HCT116 (cell line): Measurements from ENCODE around the gene KRTAP9-7. TPM values are rescaled to one million over a fixed set of nuclear protein-coding genes. Genes with fewer than 3 reads are reported as not detected.

ENCODE experiments used
- ATAC-seq: fragments of 200-7000 bp; cut with Tn5 transposase; 2 replicates; pipeline ENCODE4 v1.9.1; 2020; ENCODE audit warnings: mild to moderate bottlenecking, moderate library complexity
- BruUV-seq: library from RNA; stranded (reverse); fragments of 400-500 nt; replicated peaks from 2 replicates; lab custom pipeline; 2021; lab: Mats Ljungman, UMichigan
- CTCF ChIA-PET: fragments of 300-600 bp; sonication (Branson Sonifier 250); formaldehyde crosslinking; loops from one replicate; lab custom pipeline; 2021; ENCODE audit warnings: antibody characterized with exemption; lab: Charles Lee
- POLR2A ChIA-PET: fragments of 300-600, 350-600 bp; sonication (Branson Sonifier 250); formaldehyde crosslinking; loops from one replicate; lab custom pipeline; 2021; ENCODE audit warnings: antibody characterized with exemption; lab: Charles Lee
- RAD21 ChIA-PET, 2 experiments: fragments of 300-600 bp; sonication (Branson Sonifier 250); formaldehyde crosslinking; loops; one replicate each; lab custom pipeline; 2023; ENCODE audit warnings: low total read pairs in 2 of 2; ENCODE audit not compliant: uncharacterized antibody in 2 of 2, unreplicated experiment in 2 of 2, low non-redundant PET in 1 of 2; lab: Charles Lee
- DNase-seq: peaks from one replicate; pipeline ENCODE4 v3.0.0-alpha.2; 2010; ENCODE audit warnings: low read depth, low spot score
- H2AFZ ChIP-seq: fragments of 200-600 bp; shearing (Covaris generic), sonication (generic); 2 replicates; pipeline ENCODE4 v1.6.1; 2017; ENCODE audit warnings: low read depth, mixed run types, mixed read lengths, antibody characterized with exemption, low read length; ENCODE audit not compliant: poor library complexity, severe bottlenecking
- H3K27ac ChIP-seq: 2 replicates; pipeline ENCODE4 v1.5.1; 2012; ENCODE audit warnings: low read depth, low read length
- H3K27me3 ChIP-seq: fragments of 200-600 bp; sonication (generic); 2 replicates; pipeline ENCODE4 v1.6.1; 2016; ENCODE audit warnings: mixed run types, low read length, mixed read lengths; ENCODE audit not compliant: insufficient read depth
- H3K36me3 ChIP-seq, 2 experiments: fragments of 200-500 bp in 1 of 2; fragments of 200-600 bp in 1 of 2; sonication (Bioruptor generic) in 1 of 2; sonication (generic) in 1 of 2; 2 replicates each; pipeline versions ENCODE4 v1.5.1 to v1.6.1; 2014 to 2016; ENCODE audit warnings: low read length in 2 of 2, inconsistent platforms in 1 of 2, mixed read lengths in 1 of 2, mixed run types in 1 of 2; ENCODE audit not compliant: insufficient read depth in 2 of 2, control insufficient read depth in 1 of 2
- H3K4me1 ChIP-seq, 2 experiments: fragments of 200-600 bp in 1 of 2; sonication (generic) in 1 of 2; 2 replicates each; pipeline versions ENCODE4 v1.5.1 to v1.6.1; 2012 to 2017; ENCODE audit warnings: low read length in 2 of 2, inconsistent platforms in 1 of 2, mild to moderate bottlenecking in 1 of 2, mixed read lengths in 1 of 2, mixed run types in 1 of 2, moderate library complexity in 1 of 2; ENCODE audit not compliant: insufficient read depth in 2 of 2, control insufficient read depth in 1 of 2
- H3K4me2 ChIP-seq: fragments of 200-600 bp; sonication (generic); 2 replicates; pipeline ENCODE4 v1.6.1; 2017; ENCODE audit warnings: mixed run types, low read length, mixed read lengths
- H3K4me3 ChIP-seq, 2 experiments: fragments of 200-600 bp in 1 of 2; sonication (generic) in 1 of 2; replicated peaks in 1 of 2; 2 replicates each; pipeline ENCODE4 v1.5.1; 2011 to 2016; ENCODE audit warnings: low read length in 2 of 2, control low read depth in 1 of 2, low read depth in 1 of 2, mild to moderate bottlenecking in 1 of 2, mixed read lengths in 1 of 2, mixed run types in 1 of 2
- H3K79me2 ChIP-seq: fragments of 200-600 bp; sonication (generic); 2 replicates; pipeline ENCODE4 v1.6.1; 2017; ENCODE audit warnings: mild to moderate bottlenecking, mixed run types, low read length, moderate library complexity, mixed read lengths; ENCODE audit not compliant: insufficient read depth
- H3K9ac ChIP-seq: fragments of 200-600 bp; sonication (generic); 2 replicates; pipeline ENCODE4 v1.6.1; 2016; ENCODE audit warnings: low read length, mixed read lengths
- H3K9me2 ChIP-seq: fragments of 200-600 bp; sonication (generic), shearing (Covaris generic); 2 replicates; pipeline ENCODE4 v1.6.1; 2017; ENCODE audit warnings: mixed run types, mild to moderate bottlenecking, moderate library complexity; ENCODE audit not compliant: insufficient read depth
- H3K9me3 ChIP-seq, 2 experiments: fragments of 200-500 bp in 1 of 2; fragments of 200-600 bp in 1 of 2; sonication (Bioruptor generic) in 1 of 2; sonication (generic) in 1 of 2; 2 replicates each; pipeline ENCODE4 v1.6.1; 2014 to 2017; ENCODE audit warnings: low read length in 2 of 2, mixed read lengths in 2 of 2, inconsistent platforms in 1 of 2, low read depth in 1 of 2, mild to moderate bottlenecking in 1 of 2, mixed run types in 1 of 2, moderate library complexity in 1 of 2; ENCODE audit not compliant: control insufficient read depth in 1 of 2, insufficient read depth in 1 of 2
- H4K20me1 ChIP-seq: fragments of 200-600 bp; sonication (generic), shearing (Covaris generic); 2 replicates; pipeline ENCODE4 v1.6.1; 2017; ENCODE audit warnings: mixed run types, mild to moderate bottlenecking, moderate library complexity; ENCODE audit not compliant: insufficient read depth
- ATF3 ChIP-seq: IDR thresholded peaks from 2 replicates; pipeline ENCODE4 v1.6.1; 2012
- CBX3 ChIP-seq: IDR thresholded peaks from 2 replicates; pipeline ENCODE4 v1.6.1; 2012; ENCODE audit warnings: low read depth
- CEBPB ChIP-seq: IDR thresholded peaks from 2 replicates; pipeline ENCODE4 v1.6.1; 2012; ENCODE audit warnings: low read depth
- EGR1 ChIP-seq: IDR thresholded peaks from 2 replicates; pipeline ENCODE4 v1.6.1; 2012; ENCODE audit warnings: low read depth
- ELF1 ChIP-seq: IDR thresholded peaks from 2 replicates; pipeline ENCODE4 v1.6.1; 2012; ENCODE audit warnings: low read depth, borderline replicate concordance
- EZH2phosphoT487 ChIP-seq: fragments of 200-600 bp; IDR thresholded peaks from 2 replicates; pipeline ENCODE4 v1.6.1; 2018; ENCODE audit warnings: antibody characterized with exemption, borderline replicate concordance
- JUND ChIP-seq: IDR thresholded peaks from 2 replicates; pipeline ENCODE4 v1.6.1; 2012
- POLR2A ChIP-seq: IDR thresholded peaks from 2 replicates; pipeline ENCODE4 v1.7.0; 2011; ENCODE audit warnings: borderline replicate concordance; ENCODE audit not compliant: insufficient read depth, insufficient read length; ENCODE audit errors: extremely low read depth
- POLR2AphosphoS5 ChIP-seq: IDR thresholded peaks from 2 replicates; pipeline ENCODE4 v1.6.1; 2011; ENCODE audit warnings: mild to moderate bottlenecking, low read depth, low read length, moderate library complexity
- REST ChIP-seq: IDR thresholded peaks from 2 replicates; pipeline ENCODE4 v1.6.1; 2012; ENCODE audit warnings: low read depth
- SRF ChIP-seq: IDR thresholded peaks from 2 replicates; pipeline ENCODE4 v1.6.1; 2012; ENCODE audit warnings: low read depth
- ZFX ChIP-seq: fragments of 450-650 bp; IDR thresholded peaks from 2 replicates; pipeline ENCODE4 v1.6.1; 2017
- ZNF274 ChIP-seq: fragments of 200-500 bp; sonication (Bioruptor generic); IDR thresholded peaks from 2 replicates; pipeline ENCODE4 v1.6.1; 2014; ENCODE audit warnings: mild to moderate bottlenecking, low read depth, low read length, inconsistent platforms
- intact Hi-C: fragments of 100-400 bp; cut with micrococcal nuclease; formaldehyde crosslinking; loops from 2 replicates; pipeline ENCODE4 v1.10.0; 2022
- total RNA-seq: library from RNA; stranded (reverse); gene quantifications from one replicate; pipeline ENCODE4 v1.2.1, GENCODE V29; 2021; ENCODE audit not compliant: unreplicated experiment

KRTAP9-7 gene
- total RNA-seq, 1 experiment from 2014 or later: not detected

GRCh38 chr17:41263212-41263611 lies 12.3 kb upstream of the KRTAP9-7 start:
- TF ChIP-seq POLR2A (no peak), SRF (no peak)
- BruUV-seq: no TSS peak
- H3K27ac ChIP-seq: no peak overlapping the region
- no peaks in the 10 kb centered on the region for H3K4me1 ChIP-seq
- H3K27me3 ChIP-seq: no peaks in the 10 kb centered on the region
- no peak overlapping the region for H3K9ac ChIP-seq
- ATAC-seq (no peak), DNase-seq (no peak)
- H2AFZ ChIP-seq: no peak overlapping the region
- POLR2A ChIA-PET: no interaction called here
- H3K4me3 ChIP-seq: no peak overlapping the region
- no peak overlapping the region for H3K4me2 ChIP-seq
- no peaks in the 10 kb centered on the region for H3K36me3 ChIP-seq
- H4K20me1 ChIP-seq: no peaks in the 10 kb centered on the region
- CTCF ChIA-PET: no interaction called here
- no peaks in the 10 kb centered on the region for H3K9me3 ChIP-seq
- no peaks in the 10 kb centered on the region for H3K9me2 ChIP-seq
- RAD21 ChIA-PET: no interaction called here
- no peaks in the 10 kb centered on the region for H3K79me2 ChIP-seq
- intact Hi-C loops: no loop called here

GRCh38 chr17:41264599-41264998 lies 10.9 kb upstream of the KRTAP9-7 start:
- RAD21 ChIA-PET: no interaction called here
- CTCF ChIA-PET: no interaction called here

More at GRCh38 chr17:41264599-41264998, 10.9 kb upstream of the KRTAP9-7 start:
- Histone ChIP-seq H3K4me1 (no peaks in the 10 kb centered on the region), H3K27me3 (no peaks in the 10 kb centered on the region), H3K79me2 (no peaks in the 10 kb centered on the region), H2AFZ (no peak overlapping the region), H3K4me2 (no peak overlapping the region), H3K9me2 (no peaks in the 10 kb centered on the region), H3K9ac (no peak overlapping the region), H3K9me3 (no peaks in the 10 kb centered on the region), H3K36me3 (no peaks in the 10 kb centered on the region), H3K27ac (no peak overlapping the region), H3K4me3 (no peak overlapping the region), H4K20me1 (no peaks in the 10 kb centered on the region)
- no peak for TF ChIP-seq POLR2A
- no peak for TF ChIP-seq CEBPB
- TF ChIP-seq POLR2AphosphoS5: no peak
- TF ChIP-seq EZH2phosphoT487: no peak
- no peak for TF ChIP-seq ELF1
- no peak for TF ChIP-seq ZNF274
- no peak for TF ChIP-seq REST
- no peak for TF ChIP-seq ATF3
- TF ChIP-seq EGR1: no peak
- TF ChIP-seq ZFX: no peak
- TF ChIP-seq JUND: no peak
- TF ChIP-seq CBX3: no peak
- ATAC-seq (no peak), DNase-seq (no peak)
- BruUV-seq: no TSS peak
- POLR2A ChIA-PET: no interaction called here
- intact Hi-C loops: loop anchor here (1.0 kb wide), 1 partner anchor 12 kb away; no protein-coding TSS in a partner anchor
